GM18519 (cell line): ENCODE results near the gene RAD50.
"Not testable (repeated sequence)": the region's sequence is repeated elsewhere in the genome, so short reads cannot be mapped to it uniquely, and the experiment has no call there.

ENCODE experiments used
- ATAC-seq: cut with Tn5 transposase; IDR thresholded peaks from one replicate; pipeline ENCODE4 v1.9.1; 2021; ENCODE audit warnings: mild to moderate bottlenecking, moderate library complexity; ENCODE audit not compliant: unreplicated experiment, low FRiP score

RAD50 gene

DNA sequence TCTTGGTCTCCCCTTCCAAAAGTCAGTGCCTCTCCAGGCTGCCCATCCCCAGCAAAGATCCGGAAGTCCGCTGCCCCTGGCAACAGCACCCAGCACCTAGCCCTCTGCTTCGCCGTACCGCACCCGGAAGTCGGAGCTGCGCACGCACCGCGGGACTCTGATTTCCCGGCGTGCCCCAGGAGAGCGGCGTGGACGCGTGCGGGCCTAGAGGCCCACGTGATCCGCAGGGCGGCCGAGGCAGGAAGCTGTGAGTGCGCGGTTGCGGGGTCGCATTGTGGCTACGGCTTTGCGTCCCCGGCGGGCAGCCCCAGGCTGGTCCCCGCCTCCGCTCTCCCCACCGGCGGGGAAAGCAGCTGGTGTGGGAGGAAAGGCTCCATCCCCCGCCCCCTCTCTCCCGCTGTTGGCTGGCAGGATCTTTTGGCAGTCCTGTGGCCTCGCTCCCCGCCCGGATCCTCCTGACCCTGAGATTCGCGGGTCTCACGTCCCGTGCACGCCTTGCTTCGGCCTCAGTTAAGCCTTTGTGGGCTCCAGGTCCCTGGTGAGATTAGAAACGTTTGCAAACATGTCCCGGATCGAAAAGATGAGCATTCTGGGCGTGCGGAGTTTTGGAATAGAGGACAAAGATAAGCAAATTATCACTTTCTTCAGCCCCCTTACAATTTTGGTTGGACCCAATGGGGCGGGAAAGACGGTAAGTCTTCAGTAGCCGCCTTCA is at the start of gene RAD50:
RAD50 (plus strand) TSS at position 215 of the 715 bp plus-strand sequence; CDS start at position 563, 348 bp downstream.
- peak; percentile 89 for ATAC-seq

DNA sequence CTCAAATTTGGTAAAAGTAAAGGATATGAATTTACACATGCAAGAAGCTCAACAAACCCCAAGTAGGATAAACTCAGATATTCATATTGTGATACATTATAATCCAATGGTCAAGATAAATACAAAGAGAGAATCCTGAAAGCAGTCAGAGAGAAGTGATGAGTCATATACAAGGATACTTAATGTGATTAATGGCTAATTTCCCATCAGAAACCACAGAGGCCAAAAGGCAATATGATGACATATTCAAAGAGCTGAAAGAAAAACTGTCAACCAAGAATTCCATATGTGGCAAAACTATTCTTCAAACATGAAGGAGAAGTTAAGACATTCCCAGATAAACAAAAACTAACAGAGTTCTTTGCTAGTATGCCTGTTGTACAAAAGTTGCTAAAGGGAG is 46.7 kb upstream of the RAD50 start:
- ATAC-seq: no peak

DNA sequence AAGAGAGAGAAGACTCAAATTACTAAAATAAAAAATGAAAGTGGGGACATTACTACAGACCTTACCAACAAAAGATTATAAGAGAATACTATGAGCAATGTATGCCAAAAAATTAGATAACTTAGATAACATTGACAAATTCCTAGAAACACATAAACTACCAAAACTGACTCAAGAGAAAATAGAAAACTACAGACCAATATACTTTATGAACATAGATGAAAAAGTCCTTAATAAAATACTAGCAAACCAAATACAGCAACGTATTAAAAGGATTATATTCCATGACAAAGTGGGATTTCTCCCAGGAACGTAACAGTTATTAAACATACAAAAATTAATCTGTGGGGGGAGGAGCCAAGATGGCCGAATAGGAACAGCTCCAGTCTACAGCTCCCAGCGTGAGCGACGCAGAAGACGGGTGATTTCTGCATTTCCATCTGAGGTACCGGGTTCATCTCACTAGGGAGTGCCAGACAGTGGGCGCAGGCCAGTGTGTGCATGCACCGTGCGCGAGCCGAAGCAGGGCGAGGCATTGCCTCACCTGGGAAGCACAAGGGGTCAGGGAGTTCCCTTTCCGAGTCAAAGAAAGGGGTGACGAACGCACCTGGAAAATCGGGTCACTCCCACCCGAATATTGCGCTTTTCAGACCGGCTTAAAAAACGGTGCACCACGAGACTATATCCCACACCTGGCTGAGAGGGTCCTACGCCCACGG is 43.0 kb upstream of the RAD50 start:
- ATAC-seq: not testable (repeated sequence)

DNA sequence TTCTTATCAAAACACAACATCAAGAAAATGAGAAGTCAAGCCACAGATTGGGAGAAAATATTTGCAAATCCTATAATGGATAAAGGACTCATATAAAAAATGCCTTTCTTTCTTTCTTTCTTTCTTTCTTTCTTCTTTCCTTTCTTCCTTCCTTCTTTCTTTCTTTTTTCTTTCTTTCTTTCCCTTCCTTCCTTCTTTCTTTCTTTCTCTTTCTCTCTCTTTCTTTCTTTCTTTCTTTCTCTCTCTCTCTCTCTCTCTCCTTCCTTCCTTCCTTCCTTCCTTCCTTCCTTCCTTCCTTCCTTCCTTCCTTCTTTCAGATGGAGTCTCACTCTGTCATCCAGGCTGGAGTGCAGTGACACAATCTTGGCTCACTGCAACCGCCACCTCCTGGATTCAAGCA is 34.7 kb upstream of the RAD50 start:
- not testable (repeated sequence) for ATAC-seq

DNA sequence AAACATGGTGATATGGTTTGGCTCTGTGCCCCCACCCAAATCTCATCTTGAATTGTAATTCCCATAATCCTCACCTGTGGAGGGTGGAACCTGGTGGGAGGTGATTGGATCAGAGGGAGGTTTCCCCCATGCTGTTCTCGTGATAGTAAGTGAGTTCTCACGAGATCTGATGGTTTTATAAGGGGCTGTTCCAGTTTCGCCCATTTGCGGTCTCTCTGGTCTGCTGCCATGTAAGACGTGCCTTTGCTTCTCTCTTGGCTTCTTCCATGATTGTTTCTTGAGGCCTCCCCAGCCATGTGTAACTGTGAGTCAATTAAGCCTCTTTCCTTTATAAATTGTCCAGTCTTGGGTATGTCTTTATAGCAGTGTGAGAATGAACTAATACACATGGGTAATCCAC is 31.9 kb upstream of the RAD50 start:
- ATAC-seq: not testable (repeated sequence)

DNA sequence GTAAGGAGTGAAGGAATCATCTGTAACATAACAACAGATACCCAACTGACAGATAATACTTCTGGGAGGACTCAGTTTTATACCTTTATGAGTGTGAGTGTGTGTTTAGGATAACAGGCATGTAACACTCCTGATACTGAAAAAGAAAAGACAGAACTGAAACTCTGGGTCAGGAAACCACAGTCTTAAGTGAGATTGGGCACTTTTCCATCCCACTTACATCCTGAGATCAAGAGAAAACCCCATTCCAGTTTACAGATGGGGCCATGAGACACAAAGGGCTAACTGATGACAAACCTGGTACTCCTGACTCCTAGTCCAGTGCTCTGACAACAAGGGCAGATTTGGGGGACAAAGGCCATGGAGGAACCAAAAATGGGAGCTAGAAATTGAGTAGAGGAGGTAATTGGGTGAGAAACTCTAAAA is 31.5 kb upstream of the RAD50 start:
- peak; percentile 70 for ATAC-seq

DNA sequence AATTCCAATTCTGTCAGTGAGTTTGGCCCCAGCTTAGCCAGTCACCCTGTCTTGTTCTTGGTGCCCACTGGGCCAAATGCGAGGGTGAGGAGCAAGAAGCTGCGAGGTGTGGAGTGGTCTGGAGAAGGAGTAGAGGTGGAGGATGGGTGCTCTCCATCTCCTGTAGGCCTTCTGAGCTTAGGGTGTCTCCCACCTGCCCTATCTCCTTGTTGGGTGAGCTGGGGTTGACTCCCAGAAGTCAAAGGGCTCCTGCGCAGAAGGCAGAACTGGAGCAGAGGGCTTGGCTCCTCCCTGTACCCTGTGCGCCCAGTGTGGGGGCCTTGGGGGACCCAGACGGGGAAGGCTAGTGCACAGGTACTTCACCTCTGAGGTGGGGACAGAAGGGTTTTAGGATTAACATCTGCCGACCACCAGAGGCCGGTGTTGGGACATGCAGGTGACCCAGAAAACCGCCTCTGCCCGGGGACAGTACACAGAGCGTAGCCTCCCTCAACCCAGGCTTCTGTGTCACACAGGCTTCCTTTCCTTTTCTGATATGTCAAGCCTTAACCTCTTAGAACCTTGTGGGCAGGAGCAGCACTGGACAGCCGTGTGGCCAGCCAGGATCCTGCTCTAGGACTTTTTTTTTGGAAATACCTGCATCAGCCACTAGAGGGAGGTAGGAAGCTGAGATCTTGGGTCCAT is 30.3 kb upstream of the RAD50 start:
- ATAC-seq: no peak

DNA sequence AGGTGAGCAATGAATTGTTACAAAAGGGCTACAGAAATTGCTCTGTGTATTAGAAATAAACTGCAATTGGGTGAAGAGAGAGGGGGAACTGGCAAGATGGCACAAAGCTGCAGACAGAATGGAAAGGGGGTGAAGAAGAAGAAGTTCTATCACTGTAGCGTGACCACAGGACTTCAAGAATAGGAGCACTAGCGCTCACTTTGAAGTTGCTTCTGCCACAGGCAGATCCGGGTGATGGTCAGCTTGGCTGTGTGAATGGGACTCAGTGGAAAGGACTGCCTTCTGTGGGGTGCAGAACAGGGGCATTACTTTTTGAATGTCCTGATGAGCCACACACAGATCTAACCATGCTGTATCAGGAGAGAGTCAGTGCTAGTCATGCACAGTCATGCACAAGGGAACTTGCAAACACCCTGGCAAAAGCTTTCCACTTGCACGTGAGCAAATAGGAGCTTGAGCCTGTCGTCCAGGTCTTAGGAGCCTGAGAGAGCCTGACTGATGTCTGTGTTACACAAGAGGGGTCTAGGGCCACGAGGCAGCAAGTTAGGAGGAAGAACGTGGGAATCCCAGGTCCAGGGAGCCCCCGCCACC is 29.7 kb upstream of the RAD50 start:
- no peak for ATAC-seq

DNA sequence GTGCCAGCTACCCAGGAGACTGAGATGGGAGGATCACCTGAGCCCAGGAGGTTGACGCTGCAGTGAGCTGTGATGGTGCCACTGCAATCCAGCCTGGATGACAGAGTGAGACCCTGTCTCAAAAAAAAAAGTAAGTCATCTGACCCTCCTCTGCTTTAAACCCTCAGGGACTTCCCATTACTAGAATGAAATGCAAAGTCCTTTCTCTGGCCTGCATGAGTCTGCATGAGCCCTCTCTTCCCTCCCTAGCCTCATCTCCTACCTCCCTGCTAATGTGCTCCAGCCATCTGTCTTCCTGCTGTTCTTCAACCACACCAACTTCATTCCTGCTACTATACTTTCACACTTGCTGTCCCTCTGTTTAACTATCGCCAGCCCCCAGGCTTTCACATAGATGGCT is 28.8 kb upstream of the RAD50 start:
- no peak for ATAC-seq

DNA sequence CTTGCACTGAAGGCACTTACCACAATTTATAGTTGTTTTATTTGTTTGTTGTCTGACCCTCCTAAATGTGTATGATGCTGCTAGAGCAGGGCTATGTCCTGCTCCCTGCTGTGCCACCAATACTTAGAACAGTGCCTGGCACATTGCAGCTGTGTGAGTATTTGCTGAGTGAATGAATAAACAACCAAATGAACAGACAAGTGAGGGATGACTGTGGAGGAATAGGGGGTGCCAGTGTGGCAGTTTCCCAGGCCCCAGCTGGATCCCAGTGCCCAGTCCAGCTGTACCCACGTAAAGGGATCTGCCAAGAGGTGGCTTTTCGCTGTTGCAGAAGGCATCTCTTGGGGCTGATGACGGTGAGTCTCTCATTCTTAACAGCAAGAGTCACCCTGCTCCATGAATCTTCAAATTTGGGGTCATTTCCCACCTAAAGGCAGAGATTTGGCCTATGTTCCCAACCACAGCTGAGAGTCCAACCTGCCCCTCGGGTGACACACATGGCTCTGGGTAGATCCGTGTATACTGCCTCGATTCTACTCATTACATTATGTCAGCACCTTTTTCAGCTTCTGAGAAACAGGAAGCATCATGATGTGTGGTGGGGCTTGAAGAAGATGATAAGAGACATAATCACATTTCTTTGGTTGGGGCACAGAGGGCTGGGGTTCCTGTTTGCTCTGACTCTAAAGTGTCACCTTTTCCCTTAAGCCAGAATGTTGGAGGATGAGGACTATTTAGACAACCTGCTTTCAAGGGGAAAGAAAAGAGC is 27.7 kb upstream of the RAD50 start:
- ATAC-seq: no peak

DNA sequence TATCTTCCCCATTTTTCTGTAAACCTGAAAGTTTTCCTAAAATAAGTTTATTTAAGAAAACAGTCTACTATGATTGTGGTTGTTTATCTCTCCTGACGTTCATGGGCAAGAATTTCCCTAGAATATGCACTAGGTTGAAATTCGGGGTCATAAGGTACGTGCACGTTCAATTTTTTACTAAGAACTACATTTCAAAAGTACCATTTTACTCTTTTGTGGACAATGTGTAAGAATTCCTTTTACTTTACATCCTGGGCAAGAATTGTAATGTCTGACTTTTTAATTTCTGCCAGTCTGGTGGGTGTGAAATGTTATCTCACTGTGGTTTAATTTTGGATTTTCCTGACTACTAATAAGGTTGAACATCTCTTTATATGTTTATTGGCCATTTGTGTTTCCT is 25.8 kb upstream of the RAD50 start:
- no peak for ATAC-seq

DNA sequence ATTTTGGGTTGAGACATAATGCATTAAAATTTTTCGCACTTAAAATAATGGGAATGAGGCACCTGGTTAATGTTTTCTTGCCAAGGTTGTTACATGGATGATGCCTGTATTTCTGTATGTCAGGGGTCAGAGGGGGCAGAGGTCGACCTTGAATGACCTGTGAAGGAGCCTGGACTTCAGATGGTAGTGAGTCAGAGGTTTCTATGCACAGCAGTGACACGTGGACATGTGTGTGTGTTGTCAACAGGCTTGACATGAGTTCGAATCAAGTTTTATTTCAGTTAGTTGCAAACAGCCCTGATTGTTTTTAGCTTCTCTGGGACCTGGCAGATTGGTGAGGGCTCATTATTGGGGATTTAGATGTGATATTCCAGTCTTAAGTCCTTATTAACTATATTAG is 17.1 kb upstream of the RAD50 start:
- no peak for ATAC-seq

DNA sequence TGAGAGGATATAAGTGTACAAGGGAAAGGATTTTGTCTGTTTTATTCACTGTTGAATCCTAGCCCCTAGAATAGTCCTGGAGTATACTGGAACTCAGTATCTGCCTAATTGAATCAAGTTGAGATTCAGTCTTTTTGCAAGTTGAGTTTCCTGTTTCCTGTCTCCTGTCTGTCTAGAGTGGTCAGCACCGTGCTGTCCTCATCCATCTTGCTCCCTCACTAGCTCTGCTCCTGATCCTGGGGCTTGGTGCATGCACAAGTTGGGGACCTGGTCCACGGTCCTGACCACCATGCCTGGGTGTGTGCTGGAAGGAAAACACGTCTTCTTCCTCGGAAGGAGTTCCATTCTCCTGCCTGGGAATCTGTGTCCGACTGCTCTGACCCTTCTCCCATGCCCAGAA is 16.6 kb upstream of the RAD50 start:
- ATAC-seq: no peak

DNA sequence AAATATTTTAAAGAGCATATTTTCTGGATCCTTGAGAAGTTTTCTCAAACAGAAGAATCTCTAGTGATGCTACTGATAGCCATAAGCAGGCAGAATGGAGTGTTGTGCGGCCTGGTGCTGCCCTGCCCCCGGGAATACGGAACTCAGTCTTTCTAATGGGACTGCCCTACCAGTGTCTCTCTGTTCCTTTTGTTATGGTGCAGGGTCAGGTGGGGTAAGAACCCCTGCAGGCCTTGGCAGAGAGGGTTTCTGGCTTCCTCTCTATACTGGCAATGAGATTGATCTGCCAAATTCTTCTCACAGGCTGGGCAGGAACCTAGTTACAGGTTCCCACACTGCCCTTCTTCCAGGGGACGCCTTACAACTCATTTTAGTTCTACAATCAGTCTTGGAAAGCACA is 16.0 kb upstream of the RAD50 start:
- ATAC-seq: no peak

DNA sequence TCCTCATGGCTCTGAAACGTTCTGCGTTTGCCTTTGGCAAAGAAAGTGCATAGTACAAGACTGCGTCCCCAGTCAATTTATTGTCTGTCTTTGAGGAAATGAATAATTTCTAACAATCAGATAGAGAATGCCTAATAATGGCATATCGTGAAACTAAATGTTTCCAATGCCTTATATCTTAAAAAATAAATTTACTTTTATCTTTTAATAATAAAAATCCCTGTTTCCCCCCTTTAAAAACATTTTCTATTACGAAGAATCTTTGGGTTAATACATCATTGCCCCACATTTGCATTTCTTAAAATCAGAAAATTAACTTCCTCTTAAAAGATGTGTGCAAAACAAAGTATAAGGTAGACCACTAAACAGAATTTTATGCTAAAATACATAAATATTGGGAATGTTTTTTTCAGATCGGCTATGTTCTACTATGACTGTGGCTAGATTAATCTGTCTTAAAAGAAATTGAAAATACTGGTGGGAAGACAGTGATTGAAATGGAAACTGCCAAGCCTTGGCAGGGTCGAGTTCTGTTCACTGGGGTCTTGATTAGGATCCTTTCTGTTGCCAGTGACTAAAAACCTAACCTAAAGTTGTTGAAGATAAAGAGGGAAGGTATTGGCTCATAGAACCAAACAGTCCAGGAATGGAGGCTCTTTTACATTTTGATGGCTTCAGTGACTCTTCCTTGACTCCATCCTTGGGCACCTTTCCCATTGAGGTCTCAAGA is 13.1 kb upstream of the RAD50 start, which contains the start of gene IL5:
IL5 (minus strand) TSS at position 51 of the 730 bp plus-strand sequence; CDS start at position 7, 44 bp downstream.
- ATAC-seq: no peak

DNA sequence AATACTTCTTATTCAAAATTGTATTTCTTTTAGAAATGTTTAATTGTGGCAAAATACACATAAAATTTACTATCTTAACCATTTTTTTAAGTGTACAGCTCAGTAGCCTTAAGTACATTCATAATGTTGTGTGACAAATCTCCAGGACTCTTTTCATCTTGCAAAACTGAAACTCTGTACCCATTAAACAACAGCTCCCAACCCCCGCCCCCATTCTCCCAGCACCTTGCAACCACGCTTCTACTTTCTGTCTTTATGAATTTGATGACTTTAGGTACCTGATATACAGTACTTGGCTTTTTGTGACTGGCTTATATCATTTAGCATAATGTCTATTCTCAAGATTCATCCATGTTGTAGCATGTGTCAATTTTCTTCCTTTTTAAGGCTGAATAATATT is 10.7 kb upstream of the RAD50 start:
- ATAC-seq: no peak

DNA sequence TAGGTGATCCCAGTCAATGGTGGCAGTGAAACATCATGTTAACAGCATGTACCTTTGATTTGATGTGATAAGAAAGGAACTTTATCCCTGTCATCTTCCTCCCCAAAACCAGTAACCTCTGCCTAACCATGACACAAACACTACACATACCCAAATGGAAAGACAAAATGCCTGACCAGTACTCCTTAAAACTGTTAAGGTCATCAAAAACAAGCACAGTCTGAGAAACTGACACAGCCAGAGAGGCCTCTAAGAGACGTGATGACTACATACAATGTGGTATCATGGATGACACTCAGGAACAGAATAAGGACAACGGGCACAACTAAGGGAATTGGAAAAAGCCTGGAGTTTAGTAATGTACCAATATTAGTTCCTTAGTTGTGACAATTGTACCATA is 9.5 kb upstream of the RAD50 start:
- no peak for ATAC-seq

DNA sequence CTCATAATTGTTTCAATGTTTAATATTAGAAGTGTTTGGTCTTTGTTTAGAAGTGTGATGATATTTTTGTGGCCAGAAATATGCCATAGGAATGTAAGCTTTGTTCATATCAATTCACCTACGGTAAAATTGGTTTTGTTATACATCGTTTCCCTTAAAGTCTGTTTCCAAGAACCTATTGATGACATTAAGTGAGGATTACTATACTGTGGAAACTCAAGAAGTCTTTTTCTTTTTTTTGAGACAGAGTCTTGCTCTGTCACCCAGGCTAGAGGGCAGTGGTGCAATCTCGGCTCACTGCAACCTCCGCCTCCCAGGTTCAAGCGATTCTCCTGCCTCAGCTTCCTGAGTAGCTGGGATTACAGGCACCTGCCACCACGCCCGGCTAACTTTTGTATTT is 7.9 kb upstream of the RAD50 start:
- not testable (repeated sequence) for ATAC-seq

DNA sequence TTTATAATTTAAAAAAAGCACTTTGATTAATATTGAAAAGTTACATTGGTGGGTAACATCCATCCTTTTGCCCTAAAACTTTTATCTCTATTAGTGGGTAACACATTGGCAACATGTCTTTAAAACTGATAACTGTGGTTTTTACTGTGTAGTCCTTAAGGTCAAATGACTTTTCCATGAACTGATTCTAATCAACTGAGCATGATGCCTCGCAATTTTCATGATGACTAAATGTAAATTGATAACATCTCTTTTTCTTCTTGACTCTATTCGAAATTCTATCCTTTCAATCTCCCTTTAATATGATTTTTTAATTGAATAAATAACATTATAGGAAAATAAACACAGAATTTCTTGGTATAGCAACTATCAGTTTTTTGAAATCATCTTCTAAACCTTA is 7.2 kb upstream of the RAD50 start:
- ATAC-seq: no peak
